ENCODE measurements around the gene KRTAP5-4.
A peak's percentile ranks its signal among the peaks of the same experiment; 100 is the strongest.
"Not testable (repeated sequence)": the region's sequence is repeated elsewhere in the genome, so short reads cannot be mapped to it uniquely, and the experiment has no call there.

The KRTAP5-4 gene

GRCh38 chr11:1636291-1636950 is 14.5 kb upstream of the KRTAP5-4 start:
- DNase-seq = no peak

GRCh38 chr11:1633864-1634263 is 11.9 kb upstream of the KRTAP5-4 start:
- no peak for DNase-seq

DNA sequence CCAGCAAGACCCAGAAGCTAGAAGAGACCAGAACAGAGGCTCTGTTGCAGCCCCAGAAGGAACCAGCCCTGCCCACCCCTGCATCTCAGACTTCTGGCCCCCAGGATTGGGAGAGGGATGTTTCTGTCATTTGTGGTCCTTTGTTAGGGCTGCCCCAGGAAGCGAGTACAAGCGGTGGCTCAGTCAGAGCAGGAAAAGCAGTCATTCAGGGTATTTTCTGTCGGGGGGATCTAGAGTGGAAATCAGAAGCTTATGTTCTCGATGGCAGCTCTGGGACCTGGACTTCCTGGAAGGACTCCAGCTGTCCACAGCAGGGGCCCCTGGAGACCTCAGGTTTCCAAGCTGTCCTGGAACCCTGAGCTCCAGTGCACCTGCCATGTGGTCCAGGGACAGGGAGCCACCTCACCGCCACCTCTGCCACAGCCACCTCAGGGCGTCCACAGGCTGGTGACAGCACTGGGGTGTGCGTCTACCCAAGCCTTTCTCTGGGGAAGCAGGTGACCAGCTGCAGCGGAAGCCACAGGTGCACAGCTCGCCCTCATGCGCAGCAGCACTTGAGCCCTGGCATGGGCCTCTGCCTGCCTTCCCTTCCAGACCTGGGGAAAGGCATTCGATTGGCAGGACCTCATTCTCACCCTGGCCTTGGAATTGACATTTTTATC is 10.2 kb upstream of the KRTAP5-4 start:
- no peak for DNase-seq

DNA sequence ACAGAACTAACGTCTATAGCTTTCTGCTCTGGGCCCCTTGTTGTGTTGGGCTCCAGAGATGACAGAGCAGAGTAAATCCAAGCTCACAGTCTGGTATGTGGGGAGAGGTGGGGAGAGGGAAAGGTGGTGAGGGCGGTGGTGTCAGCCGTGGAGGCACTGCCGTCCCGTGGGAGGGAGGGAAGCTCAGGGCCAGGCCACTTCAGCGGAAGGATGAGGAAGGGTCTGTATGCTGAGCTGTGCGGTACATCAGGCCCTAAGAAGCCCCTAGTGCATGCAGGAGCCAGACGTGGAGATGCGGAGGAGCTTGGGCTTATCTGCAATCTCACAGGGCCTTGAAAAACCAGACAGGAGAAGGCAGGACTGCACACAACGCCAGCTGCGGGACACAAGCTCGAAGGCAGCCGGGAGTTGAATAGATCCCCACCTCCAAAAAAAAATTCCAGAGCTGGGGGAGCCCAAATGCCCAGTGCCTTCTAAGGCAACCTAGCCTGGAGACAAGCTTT is 9.2 kb upstream of the KRTAP5-4 start:
- no peak for DNase-seq

DNA sequence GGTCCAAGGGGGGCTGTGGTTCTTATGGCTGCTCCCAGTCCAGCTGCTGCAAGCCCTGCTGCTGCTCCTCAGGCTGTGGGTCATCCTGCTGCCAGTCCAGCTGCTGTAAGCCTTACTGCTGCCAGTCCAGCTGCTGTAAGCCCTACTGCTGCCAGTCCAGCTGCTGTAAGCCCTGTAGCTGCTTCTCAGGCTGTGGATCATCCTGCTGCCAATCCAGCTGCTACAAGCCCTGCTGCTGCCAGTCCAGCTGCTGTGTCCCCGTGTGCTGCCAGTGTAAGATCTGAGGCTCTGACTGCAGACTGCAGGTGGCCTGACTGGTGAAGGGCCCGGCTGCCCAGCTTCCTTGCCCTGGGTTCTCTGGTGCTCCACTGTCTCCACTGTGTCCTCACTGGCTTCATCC is 8.3 kb upstream of the KRTAP5-4 start:
- DNase-seq = no peak

GRCh38 chr11:1629326-1630185 is 7.6 kb upstream of the KRTAP5-4 start, which contains the start of gene KRTAP5-5:
KRTAP5-5 (plus strand) TSS chr11:1629775; CDS start chr11:1629841, 66 bp downstream.
- DNase-seq = no peak

GRCh38 chr11:1628506-1629325 is 6.8 kb upstream of the KRTAP5-4 start:
- peak; percentile 37 to 47 (median 41) for DNase-seq

DNA sequence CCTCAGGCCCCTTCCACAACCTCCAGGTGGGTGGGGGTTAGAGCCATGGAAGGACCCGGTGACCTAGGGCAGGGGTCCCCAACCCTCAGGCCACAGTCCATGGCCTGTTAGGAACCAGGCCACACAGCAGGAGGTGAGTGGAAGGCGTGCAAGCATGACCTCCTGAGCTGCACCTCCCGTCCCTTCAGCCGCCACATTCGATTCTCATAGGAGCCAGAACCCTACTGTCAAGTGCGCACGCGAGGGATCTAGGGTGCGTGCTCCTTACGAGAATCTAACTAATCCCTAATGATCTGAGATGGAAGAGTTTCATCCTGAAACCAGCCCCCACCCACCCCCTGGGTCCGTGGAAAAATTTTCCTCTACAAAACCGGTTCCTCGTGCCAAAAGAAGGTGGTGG is 3.6 kb upstream of the KRTAP5-4 start:
- no peak for DNase-seq

GRCh38 chr11:1624621-1625020 is 2.7 kb upstream of the KRTAP5-4 start:
- DNase-seq = no peak

- no peak for DNase-seq
These were observed 1.8 kb upstream of the KRTAP5-4 start for GRCh38 chr11:1623716-1624115.

- DNase-seq = peak in 2 of 5 experiments; percentile 13 to 37
These were observed 2.5 kb downstream of the KRTAP5-4 start for GRCh38 chr11:1619449-1619848.

- DNase-seq = no peak
These were observed 3.7 kb downstream of the KRTAP5-4 start for GRCh38 chr11:1618231-1618630.

GRCh38 chr11:1608363-1608762 is 13.6 kb downstream of the KRTAP5-4 start, which contains the start of gene KRTAP5-3:
KRTAP5-3 (minus strand) TSS chr11:1608463; CDS start chr11:1608385, 78 bp downstream.
- no peak for DNase-seq

GRCh38 chr11:1607901-1608300 is 14.0 kb downstream of the KRTAP5-4 start:
- DNase-seq = not testable (repeated sequence)

DNA sequence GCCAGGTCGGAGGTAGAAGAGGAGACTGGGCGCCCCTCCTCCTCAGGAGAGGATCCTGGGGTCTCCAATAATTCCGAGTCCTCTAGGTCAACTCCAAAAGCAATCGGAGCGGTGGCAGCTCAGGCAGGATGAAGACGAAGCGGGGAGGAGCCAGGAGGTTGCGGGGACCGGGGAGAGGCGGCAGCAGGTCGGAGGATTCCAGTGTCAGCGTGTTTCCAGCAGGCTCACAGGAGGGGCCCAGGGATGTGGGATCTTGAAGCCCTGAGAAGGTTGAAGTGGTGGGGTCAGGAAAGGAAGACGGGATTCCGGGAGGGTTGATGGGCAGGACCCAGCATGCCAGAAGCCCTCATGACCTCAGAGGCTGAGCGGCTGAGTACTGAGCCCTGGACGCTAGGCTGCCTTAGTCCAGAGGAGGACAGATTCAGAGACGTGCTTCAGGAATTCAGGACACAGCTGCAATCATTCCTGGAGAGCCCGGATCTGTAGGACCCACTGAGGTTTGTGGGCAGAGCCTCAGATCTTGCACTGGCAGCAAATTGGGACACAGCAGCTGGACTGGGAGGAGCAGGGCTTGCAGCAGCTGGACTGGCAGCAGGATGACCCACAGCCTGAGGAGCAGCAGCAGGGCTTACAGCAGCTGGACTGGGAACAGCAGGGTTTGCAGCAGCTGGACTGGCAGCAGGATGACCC is 14.6 kb downstream of the KRTAP5-4 start:
- DNase-seq = not testable (repeated sequence)

DNA sequence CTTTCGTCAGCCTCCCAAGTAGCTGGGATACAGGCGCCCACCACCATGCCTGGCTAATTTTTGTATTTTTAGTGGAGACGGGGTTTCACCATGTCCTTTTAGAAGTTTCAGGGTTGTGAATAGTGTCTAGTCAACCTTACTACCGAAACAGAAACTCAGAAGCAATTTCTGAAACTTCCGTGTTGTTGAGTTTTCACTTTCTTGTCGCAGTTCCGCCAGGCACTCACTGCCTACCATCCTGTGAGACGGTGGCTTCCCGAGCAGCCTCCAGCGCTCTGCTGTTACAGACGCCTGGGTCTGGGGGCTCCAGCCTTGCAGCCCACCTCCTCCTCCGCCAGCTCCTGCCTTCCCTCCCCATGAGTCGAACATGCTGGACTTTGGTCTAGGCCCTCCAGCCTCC is 16.0 kb downstream of the KRTAP5-4 start:
- peak in 2 of 5 experiments; percentile 9 to 86 for DNase-seq

- DNase-seq = no peak
These were observed 17.2 kb downstream of the KRTAP5-4 start for GRCh38 chr11:1604711-1605110.

- DNase-seq = no peak
These were observed 17.8 kb downstream of the KRTAP5-4 start for GRCh38 chr11:1604181-1604580.

GRCh38 chr11:1603629-1604028 is 18.3 kb downstream of the KRTAP5-4 start:
- no peak for DNase-seq

DNA sequence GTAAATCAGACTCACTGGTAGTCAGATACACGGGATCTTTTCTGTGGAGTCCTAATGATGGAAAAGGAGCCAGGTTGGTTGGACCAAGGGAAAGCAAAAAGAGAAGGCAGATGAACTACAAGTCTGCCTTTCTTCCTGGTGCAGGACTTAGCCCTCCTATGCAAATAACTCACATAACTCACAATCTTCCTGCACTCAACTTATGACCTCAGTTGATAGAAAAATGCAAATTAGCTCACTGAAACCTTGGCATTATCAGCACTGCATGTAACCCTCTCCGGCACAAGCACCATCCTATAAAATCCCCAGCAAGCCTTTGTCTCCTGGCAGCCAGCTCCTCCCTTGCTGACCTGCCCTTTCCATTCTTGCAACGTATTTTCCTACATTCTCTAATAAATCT is 20.3 kb downstream of the KRTAP5-4 start:
- DNase-seq = not testable (repeated sequence)

GRCh38 chr11:1600626-1601025 is 21.3 kb downstream of the KRTAP5-4 start:
- DNase-seq = no peak
